Stimulated activated CD8-positive, alpha-beta memory T cell treated with anti-CD3 and anti-CD28 coated beads, Interleukin-7, amount 100 ng/mL, for 1 hour (primary cell): Measurements from ENCODE around the gene SLC16A3.

ENCODE experiments used
- DNase-seq, 2 donors: peaks; one replicate each; pipeline ENCODE4 v3.0.0-alpha.2; 2020; ENCODE audit warnings: low read depth in 2 of 2

The SLC16A3 gene

DNA sequence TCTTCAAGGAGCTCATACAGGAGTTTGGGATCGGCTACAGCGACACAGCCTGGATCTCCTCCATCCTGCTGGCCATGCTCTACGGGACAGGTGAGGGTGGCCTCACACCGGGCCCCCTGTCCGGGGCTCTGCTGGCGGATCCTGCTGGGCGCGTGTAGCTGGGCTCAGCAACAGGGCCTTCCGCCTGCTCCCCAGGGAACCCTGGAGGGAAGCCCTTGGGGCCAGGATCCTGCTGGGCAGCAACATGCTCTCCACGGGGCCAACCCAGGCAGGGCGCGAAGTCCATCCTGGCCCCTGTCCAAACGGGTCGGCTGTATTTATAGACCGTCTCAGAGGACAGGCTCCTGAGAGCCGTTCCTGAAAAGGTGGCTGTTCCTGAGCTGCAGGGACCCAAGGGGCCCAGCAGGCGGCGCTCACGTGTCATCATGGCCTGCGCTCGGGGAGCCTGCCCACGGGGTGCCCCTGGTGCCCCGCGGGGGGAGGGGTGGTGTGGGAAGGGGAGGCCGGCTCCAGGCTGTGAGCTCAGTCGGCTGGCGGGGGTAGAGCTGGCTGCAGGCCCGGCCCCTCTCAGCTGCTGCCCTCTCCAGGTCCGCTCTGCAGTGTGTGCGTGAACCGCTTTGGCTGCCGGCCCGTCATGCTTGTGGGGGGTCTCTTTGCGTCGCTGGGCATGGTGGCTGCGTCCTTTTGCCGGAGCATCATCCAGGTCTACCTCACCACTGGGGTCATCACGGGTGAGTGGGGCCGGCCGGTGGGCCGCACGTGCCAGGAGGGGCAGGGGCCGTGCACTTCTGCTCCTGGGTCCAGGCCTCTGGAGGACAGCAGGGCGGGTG lies 7.5 kb downstream of the SLC16A3 start:
- no peak for DNase-seq

DNA sequence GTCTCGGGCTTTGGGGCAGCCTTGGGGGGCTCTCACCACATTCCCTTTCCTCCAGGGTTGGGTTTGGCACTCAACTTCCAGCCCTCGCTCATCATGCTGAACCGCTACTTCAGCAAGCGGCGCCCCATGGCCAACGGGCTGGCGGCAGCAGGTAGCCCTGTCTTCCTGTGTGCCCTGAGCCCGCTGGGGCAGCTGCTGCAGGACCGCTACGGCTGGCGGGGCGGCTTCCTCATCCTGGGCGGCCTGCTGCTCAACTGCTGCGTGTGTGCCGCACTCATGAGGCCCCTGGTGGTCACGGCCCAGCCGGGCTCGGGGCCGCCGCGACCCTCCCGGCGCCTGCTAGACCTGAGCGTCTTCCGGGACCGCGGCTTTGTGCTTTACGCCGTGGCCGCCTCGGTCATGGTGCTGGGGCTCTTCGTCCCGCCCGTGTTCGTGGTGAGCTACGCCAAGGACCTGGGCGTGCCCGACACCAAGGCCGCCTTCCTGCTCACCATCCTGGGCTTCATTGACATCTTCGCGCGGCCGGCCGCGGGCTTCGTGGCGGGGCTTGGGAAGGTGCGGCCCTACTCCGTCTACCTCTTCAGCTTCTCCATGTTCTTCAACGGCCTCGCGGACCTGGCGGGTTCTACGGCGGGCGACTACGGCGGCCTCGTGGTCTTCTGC lies 8.4 kb downstream of the SLC16A3 start:
- no peak for DNase-seq

- no peak for DNase-seq
Observed at GRCh38 chr17:82237746-82238471, 9.1 kb downstream of the SLC16A3 start.

DNA sequence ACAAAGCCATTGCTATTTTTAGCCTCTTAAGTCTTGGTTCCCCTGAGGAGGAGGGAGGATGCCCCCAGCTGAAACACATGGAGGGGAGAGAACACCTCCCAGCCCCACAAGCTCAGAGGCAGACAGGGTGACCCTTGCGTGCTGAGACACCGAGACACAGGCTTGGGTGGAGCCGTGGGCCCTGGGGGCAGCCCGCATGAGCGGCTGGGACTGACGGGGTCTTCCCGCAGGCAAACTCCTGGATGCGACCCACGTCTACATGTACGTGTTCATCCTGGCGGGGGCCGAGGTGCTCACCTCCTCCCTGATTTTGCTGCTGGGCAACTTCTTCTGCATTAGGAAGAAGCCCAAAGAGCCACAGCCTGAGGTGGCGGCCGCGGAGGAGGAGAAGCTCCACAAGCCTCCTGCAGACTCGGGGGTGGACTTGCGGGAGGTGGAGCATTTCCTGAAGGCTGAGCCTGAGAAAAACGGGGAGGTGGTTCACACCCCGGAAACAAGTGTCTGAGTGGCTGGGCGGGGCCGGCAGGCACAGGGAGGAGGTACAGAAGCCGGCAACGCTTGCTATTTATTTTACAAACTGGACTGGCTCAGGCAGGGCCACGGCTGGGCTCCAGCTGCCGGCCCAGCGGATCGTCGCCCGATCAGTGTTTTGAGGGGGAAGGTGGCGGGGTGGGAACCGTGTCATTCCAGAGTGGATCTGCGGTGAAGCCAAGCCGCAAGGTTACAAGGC lies 9.8 kb downstream of the SLC16A3 start:
- no peak for DNase-seq

DNA sequence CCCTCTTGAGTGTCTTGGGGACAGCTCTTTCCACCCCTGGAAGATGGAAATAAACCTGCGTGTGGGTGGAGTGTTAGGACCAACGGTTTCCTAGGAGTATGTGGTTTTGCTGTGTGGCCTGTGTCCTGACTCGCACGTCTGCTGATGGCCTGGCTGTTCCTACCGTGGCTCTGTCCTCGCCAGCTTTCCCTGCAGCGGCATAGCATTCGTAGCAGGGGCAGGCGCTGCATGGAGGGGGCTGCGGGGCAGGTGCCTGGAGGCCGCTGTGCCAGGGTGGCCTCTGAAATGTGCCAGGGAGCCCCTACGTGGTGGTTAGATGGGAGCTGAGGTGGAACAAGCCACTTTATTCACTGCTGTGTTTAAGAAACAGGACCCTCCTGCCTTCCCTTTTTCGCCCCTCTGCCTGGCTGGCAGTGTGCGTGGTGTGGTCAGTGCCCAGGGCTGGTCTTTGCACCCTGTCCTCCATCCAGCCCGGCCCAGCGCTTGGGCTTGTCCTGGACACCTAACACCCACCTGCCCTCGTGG lies 10.6 kb downstream of the SLC16A3 start:
- no peak for DNase-seq

DNA sequence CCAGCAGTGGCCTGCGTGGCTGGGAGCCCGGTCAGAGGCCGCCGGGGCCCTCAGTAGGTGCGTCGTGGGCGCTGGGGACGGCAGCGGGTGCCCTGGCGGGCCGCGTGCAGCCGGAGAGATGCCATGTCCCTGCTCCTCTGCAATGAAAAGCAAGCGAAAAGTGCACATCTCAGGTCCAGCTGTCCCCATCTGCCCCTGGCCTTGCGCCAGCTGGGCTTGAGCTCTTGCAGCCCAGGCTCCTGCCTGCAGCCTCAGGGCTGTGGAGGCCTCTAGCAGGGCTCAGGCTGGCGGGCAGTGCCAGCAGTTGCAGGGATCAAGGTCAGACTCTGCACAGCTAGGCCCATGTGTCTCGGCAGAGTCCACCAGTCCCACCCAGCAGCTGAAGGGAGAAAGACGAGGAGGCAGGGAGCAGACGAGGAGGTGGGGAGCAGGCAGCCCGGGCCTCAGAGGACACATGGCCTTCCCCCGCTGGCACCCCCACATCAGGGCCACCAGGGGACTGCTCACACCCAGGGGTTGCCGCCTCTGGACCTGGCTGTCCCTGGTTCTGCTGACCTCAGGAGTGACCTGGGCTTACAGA lies 11.2 kb downstream of the SLC16A3 start:
- no peak for DNase-seq

GRCh38 chr17:82240506-82241182 lies 11.8 kb downstream of the SLC16A3 start:
- DNase-seq, result no peak

GRCh38 chr17:82241183-82241925 lies 12.5 kb downstream of the SLC16A3 start:
- DNase-seq, result no peak

DNA sequence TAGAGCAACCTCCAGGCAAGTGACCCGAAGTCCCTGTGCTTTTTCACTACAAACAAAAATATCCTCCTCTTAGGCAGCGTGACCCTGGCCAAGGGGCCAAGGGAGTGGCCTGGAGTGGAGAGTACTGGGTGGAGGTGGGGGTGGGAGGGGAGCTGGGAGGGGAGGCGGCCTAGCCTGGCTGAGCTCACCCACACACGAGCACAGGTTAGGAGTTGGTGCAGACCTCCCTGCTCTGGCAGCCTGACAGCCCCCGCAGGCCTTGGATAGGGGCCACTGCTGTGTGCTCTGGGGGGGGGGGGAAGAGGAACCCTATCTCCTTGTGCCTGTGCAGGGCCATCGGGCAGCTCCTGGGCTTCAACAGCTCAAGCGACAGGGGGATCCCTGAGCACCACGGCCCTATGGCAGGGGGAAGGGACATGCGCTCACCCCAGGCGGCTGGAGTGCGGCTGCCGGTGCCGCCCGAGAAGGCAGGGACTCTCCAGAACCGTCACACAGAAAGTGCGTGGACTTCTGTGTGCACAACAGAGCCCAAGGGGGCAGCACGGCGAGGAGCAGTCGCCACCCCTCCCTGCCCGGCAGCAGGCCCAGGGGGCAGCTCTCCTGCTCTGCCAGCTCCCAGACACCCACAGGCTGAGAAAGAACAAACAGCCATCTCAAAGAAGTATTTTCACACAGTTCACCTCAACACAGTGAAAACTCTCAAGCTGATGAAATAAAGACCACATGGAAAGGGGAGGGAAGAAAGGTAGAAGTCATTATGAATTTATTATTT lies 13.3 kb downstream of the SLC16A3 start:
- DNase-seq, result no peak

GRCh38 chr17:82242698-82242976 lies 13.8 kb downstream of the SLC16A3 start:
- no peak for DNase-seq

GRCh38 chr17:82242977-82243647 lies 14.3 kb downstream of the SLC16A3 start:
- no peak for DNase-seq

GRCh38 chr17:82243648-82244412 lies 15.0 kb downstream of the SLC16A3 start:
- no peak for DNase-seq

- no peak for DNase-seq
Observed at GRCh38 chr17:82244413-82245133, 15.7 kb downstream of the SLC16A3 start.

DNA sequence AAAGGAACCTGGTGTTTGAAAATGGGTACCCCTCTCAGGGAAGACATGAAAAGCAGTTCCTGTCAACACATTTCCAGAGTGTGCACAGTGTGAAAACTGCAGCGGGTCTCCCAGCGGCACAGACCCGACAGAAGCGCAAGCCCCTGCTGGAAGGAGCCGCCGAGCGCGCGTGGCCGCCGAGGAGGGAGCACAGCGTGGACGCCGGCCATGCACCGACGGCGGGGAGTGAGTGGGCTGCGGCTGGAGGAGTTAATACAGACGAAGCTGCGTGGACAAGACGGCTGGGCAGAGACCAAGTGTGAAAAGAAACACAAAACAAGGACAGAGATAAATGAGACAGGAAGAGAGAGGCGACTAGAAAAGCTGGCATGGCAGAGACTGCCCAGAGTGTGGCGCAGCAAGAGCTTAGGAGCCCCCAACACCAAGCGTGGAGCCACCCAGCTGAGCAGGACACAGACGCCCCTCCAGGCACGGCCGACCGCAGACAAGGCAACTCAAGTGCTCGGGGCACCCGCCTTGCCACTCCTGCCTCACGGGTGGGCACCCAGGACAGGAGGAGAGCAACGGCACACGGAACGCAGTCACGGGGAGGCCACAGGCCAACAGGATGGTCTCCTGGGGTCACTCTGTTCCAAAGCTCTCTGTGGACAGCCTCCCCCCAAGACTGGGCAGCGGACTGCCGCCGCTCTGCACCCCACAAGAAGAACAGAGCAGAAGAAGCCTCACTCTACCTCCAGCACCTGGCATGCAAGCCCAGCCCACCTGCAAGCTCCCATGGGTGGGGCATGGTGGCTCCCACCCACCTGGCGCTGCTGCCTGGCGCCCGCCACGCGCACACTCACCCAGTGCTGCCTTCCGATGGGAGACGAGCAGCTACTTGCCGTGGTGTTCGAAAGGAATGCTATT lies 16.5 kb downstream of the SLC16A3 start:
- DNase-seq, result no peak

- DNase-seq, result no peak
Observed at GRCh38 chr17:82246040-82246364, 17.2 kb downstream of the SLC16A3 start.

GRCh38 chr17:82246365-82247181 lies 17.7 kb downstream of the SLC16A3 start:
- no peak for DNase-seq
